ENCODE data around the gene TMEM151A.
A peak's percentile ranks its signal among the peaks of the same experiment; 100 is the strongest.

The TMEM151A gene

DNA sequence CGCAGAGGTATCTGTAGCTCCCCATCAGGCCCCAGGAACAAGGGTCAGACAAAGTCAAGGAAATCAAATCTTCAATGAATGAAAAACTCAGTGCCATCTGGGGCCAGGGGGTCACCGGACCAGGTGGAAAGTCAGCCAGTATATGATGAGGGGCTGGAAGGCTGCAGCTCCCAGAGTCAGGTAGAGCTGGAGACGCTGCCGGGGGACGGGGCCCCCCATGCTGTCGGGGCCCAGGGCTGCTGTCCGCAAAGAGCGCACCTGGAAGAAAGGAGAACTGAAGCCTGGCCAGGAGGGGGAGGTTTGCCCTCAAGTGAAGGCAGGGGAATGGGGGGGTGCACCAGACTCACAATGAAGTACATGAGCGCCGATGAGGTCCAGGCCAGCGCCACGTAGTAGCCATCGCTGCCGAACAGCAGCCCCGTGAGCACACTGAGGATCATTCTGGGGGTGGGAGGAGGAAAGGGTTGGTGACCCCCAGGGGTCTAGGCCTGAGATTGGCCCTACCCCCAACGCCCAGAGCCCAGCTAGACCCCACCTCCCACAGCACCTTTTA lies 7.1 kb upstream of the TMEM151A start:
- no peak for DNase-seq

DNA sequence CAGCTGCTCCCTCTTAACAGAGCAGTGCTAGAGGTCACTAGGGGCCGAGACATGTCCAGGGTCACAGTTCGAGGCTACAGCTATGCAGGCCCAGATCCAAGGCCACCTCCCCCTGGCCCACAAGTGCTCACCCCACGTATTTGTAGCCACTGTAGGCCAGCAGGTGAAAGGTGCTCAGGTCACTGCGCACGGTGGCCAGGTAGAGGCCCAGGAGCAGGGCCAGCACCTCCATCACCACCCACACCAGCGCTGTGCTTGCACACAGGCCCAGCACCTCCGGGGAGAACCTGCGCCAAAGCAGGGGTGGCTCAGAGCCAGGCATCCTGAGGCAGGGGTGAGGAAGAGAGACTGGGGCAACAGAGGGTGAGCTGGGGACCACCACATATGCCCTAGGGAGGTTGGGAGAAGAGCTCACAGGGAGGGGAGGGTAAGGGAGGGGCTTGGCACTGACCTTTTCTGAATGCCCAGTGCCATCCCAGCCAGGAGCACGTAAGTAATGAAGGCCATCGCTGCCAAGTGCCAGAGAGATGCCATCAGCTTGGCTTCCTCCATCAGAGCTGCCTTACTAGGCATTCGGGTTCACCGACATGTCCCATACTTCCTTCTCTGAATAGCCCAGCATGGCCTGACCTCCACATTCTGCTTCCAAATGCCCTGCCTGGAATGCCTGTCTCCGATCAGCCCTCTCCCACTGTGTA lies 6.3 kb upstream of the TMEM151A start:
- no peak for DNase-seq

DNA sequence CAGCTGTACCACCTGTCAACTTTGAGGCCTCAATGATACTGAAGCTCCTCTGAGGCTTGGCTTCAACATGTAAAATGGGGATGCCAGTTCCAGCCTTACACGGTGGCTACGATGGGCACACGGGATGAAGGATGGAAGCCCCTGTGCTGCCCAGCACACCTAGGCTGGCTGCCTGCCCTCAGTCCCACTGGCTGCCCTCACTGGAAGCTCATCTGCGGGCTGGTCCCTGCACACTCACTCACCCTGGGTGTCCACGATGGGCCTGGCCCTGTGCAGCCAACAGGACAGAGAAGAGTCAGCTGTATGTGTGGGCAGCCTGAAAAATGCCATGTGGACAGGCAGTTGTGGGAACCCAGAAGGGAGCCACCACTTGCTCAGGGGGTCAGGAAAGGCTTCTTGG lies 5.0 kb upstream of the TMEM151A start:
- DNase-seq: no peak

DNA sequence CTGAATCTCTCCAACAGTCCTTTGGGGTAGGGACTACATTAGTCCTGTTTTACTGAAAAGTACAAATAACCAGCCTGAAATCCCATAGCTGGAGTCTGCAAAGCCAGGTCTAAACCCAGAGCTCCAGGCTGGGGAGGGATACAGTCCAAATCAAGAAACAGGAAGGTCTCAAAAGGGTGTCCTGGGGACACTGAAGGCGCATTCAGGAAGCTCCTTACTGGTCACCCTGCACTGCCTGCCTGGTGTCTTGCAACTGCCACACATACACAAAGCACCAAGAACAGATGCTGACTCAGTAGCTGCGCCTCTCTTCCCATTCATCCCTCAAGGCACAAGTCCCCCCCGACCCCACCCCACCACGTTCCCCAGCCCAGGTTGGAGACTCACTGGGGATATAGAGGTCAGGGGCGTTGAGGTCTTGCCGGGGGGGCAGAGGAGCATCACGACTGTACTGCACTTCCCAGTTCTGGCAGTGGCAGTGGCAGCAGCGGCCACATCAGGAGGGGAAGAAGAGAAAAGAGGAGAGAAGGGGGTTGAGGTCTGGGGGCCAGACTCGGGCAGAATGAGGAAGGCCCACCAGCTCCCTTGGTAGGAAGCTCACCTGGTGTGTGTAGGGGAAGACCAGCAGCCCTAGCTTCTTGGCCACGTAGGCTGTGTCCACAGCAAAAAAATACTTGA lies 4.3 kb upstream of the TMEM151A start:
- no peak for DNase-seq

DNA sequence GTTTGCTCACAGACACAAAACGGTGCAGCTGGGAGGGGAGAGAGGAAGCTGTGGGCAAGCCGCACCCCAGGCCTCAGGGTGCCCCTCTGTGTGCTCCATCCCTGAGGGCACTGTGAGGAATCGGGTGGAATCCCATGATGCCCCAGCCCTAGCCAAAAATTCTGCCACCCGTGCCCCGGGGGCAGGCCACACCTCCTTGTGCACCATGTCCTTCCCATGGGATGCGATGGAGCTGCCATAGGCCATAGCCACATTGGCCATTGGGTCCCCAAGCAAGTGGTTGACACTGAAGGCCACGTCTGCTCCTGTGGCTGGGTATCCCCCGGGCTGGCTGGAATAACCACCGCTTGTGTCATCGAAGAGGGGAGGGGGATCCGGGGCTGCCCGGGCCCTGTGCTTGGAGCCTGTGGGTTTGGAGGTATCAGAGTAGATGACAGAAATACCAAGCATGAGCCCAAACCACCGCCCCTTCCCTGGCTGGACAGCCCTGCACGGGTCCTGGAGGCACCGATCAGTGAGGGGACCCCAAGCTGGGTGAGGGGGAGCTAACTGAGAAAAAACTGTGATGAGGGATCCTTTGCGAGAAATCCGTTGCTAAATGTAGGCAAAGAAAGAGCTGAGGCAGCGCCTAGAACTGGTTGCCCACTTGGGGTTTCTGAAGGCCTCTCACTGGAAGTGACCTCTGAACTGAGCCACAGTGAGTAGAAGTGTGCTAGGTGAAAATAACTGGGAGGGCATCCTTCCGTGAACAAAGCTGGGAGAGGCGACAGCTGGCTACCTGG lies 3.6 kb upstream of the TMEM151A start:
- DNase-seq: no peak

DNA sequence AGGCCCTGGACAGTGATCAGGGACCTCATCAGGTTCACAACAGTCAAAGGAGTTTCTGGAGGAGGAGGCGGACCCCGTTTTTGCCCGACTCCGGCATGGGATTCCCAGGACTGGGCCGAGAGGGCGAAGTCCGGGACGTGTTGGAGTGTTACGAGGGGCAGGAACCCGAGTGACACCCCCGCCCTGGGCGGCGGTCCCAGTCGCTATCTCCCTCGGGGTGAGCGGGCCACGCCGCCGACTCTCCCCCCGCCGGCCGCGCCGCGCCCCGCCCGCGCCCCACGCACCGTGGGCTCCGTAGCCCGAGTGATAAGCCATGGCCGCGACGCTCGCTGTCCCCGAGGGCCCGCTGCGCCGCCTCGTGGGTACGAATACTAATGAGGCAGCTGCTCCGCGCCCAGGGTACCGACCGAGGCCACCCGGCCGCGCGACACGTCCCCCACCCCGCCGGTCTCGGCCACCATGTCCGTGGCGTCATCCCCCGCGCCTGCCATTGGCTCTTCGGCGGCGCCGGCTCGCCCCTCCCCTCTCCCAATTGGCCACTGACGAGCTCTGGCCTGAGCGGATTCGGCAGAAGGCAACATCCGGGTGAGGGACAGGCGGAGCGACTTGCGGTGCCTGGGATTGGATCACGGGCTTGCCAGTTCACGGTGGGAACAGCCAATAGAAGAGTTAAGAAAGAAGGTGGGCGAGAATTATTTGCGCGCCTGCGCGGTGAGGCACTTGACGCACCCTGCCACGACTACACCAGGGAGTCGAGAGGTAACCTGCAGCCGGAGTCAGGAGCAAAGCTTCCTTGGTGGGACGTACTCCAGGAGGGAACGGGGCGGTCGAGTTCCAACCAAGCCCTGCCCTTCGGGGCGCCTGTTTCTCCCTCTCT lies 2.8 kb upstream of the TMEM151A start, which contains the start of gene YIF1A:
TSS of gene YIF1A (minus strand) at position 473 of the 877 bp plus-strand sequence. CDS start at position 315, 158 bp downstream.
- peak; percentile 97 for DNase-seq

DNA sequence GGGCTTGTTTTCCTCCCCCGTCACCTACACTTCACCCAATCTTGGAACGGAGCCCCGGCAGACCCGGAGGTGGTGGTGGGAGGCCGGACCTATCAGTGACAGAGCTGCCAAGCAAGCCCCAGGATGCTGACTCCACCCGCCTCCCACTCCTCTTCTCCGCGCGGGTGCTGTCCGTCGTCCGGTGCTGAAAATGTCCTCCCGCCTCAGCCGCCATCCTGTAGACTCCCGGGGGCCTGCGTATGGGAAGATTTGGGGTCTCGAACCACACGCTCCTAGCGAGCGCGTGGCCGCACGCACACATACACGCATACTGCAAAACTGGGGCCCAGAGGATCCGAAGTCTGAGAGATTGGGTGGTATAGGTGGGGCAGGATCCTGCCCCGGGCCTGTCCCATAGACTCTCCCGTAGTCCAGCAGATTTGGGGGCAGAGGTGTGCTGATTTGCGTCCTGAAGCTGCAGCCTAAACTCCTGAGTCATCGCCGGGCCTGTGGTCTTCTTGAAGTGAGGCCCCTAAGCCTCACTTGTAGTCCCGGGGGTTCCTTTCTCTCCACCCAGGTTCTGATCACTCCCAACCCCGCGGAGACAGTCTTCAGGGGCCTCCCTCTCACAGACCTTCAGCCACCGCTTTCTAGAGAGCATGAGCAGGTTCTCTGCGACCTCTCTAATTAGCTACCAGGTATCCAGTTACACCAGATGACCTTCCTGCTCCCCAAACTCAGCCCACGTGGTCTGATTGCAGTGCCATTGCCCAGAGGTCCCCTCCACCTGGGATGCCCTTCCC lies 2.0 kb upstream of the TMEM151A start:
- DNase-seq: no peak

DNA sequence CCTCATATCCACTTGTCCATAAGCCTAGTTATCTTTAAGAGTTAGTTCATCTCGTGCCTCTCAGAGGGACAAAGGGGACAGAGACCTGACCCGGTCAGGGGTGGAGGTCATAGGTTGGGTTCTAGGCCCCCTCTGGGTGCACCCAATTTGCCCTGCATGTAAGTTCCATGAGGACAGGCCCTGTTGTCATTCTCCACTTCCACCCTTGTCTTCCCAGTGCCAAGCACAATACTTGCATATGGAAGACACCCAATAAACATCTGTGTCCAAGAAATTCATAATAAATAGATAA lies 1.4 kb upstream of the TMEM151A start:
- no peak for DNase-seq

DNA sequence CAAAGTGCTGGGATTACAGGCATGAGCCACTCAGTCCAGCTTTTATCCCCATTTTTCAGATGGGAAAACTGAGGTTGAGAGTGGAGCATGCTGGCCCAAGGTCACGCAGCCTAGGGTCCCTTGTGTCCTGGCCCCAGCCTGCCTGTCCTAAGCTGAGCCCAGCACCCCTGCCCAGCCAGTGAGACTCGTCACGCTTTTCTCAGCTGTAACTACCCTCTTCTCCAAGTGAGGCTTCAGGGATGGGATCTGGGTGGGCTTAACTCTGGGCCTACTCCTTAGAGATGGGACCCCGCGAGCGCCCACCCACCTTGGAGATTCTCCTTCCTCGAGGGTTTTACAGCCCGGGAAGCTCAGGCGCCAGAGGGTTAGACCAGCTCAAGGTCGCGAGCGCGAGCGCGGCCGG lies 390 bp upstream of the TMEM151A start:
- no peak for DNase-seq

DNA sequence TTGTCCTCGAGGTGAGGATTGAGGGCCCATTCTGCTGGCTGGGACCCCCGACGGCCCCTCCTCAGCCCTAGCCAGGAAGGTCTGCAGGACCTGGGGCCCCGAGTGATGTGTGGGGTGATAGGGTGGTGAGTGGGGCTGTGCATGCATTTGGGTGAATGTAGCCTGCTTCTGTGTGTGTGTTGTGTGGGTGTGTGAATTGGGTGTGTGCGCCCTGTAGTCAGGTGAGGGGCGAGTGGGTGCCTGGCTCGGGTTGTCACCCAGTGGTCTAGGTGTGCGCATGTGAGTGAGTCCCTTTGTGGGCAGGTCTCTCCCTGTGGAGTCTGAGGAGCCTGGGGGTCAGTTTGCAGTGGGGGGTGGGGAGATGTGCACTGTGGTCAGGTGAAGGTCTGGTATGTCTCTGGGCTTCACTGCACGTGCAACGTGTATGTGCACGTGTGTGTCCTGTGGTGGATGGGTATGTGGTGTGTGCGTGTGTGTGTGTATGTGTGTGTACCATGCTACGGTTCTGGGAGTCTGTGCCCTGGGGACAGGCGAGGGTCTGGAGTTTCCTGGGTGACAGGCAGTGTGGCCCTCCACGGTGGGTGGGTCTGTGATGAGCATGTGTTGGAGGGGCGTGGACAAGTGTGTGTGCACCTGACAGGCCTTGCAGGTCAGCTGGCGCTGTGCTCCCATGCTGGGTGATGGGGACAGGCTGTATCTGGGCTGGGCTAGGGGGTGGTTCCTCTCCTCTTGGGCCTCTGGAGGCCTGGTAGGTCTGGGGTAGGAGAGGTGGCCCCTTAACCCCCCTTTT lies 1.0 kb downstream of the TMEM151A start:
- no peak for DNase-seq

DNA sequence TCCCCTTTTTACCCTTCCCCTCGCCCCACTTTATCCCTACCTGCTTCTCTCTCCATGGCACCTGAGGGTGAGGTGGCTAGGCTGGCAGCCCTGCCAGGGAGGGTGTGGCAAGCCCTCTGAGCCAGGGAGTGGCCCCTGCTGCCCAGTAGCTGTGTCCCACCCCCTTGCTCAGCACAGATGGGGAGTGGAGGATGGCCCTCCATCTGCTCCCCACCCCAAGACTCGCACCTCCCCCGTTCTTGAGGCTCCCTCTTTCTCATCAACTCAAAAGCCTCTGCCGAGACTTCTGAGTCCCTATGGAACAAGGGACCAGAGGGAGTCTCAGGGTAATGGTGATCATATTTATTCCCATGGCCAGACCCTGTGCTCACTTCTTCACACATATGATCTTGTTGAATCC lies 1.7 kb downstream of the TMEM151A start:
- DNase-seq: no peak

DNA sequence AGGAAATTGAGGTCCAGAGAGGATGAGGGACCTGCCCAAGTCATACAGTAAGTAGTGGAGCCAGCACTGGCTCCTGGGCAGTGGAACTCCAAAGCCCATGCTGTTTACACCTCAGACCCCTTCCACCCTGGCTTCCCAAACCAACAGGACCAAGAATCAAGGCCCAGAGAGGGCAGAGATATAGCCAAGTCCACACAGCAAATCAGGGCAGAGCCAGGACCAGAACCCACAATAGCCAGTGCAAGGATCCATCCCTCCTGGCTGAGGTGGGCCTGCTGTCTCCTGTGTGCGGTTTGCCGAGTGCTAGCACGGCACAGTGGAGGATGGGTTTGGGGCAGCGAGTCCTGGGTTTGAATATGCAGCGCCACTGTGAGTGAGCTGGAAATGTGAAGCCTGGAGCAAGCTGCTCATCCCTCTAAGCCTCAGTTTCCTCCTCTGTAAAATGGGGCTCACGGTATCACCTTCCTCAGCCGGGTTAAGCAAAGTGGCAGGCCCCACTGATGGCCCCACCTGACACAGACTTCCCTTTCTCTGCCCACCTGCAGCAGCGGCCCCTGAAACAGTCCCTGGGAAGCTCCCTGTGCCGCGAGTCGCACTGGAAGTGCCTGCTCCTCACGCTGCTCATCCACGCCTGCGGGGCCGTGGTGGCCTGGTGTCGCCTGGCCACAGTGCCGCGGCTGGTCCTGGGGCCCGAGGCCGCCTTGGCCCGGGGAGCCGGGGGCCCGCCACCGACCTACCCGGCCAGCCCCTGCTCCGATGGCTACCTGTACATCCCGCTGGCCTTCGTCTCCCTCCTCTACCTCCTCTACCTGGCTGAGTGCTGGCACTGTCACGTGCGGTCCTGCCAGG lies 2.3 kb downstream of the TMEM151A start:
- DNase-seq: no peak

DNA sequence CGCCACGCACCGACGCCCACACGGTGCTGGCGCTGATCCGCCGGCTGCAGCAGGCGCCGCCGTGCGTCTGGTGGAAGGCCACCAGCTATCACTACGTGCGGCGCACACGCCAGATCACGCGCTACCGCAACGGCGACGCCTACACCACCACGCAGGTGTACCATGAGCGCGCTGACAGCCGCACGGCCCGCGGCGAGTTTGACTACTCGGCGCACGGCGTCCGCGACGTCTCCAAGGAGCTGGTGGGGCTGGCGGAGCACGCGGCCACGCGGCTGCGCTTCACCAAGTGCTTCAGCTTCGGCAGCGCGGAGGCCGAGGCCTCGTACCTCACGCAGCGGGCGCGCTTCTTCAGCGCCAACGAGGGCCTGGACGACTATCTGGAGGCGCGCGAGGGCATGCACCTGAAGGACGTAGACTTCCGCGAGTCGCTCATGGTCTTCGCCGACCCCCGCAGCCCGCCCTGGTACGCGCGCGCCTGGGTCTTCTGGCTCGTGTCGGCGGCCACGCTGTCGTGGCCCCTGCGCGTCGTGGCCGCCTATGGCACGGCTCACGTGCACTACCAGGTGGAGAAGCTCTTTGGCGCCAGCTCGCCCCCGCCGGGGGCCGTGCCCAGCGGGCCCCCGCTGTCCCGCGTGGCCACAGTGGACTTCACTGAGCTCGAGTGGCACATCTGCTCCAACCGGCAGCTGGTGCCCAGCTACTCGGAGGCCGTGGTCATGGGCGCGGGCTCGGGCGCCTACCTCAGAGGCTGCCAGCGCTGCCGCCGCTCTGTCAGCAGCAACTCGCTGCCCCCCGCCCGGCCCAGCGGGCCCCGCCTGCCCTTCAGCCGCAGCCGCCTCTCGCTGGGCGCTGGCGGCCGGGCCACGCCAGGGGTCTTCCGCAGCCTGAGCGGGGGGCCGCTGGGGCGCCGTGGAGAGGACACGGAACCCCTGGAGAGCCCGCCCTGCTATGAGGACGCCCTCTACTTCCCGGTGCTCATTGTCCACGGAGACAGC lies 3.2 kb downstream of the TMEM151A start:
- DNase-seq: no peak

DNA sequence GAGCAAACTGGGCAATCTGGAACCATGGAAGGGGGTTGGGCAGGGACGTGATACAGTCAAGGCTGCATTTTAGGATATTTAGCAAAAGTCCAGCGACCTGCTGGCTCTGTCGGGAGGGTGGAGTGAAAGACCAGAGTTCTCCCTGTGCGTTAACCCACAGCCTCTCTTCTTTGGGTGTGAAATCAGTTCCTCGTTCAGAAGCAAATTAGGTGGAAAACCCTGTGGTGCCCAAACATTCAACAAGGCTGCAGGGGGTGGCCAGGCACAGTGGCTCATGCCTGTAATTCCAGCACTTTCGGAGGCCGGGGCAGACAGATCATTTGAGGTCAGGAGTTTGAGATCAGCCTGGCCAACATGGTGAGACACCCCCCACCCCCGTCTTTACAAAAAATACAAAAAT lies 5.9 kb downstream of the TMEM151A start:
- DNase-seq: no peak

DNA sequence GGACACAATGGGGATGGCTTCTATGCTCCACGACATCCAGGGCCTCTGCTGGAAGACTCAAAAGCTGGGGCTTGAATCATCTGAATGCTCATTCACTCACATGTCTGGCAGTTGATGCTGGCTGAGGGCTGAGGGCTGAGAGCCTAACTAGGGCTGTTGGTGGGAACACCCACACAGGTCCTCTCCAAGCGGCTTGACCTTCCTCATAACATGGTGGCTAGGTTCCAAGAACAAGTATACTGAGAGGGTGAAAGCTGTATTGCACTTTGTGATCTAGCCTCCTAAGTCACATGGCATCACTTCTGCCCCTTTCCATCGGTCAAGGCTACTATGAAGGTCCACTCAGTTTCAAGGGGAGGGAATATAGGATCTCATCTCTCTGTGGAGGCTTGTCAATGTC lies 7.5 kb downstream of the TMEM151A start:
- no peak for DNase-seq

DNA sequence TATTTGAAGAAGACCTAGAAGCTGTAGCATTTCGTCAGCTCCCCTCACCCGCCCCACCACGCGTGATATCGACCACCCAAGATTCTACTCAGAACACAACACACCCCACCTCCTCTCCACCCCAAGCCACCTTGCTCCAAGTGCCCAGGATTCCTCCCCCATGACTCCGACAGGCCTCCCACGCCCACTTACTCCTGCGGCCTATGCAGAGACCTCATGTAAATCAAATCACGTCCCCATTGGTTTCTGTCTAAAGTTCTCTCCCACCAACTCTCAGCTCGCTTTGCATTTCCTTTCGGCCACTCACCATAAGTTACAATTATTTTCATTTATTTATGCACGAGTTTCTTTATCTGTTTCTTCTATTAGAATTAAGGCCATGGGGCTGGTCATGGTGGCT lies 11.0 kb downstream of the TMEM151A start:
- no peak for DNase-seq

DNA sequence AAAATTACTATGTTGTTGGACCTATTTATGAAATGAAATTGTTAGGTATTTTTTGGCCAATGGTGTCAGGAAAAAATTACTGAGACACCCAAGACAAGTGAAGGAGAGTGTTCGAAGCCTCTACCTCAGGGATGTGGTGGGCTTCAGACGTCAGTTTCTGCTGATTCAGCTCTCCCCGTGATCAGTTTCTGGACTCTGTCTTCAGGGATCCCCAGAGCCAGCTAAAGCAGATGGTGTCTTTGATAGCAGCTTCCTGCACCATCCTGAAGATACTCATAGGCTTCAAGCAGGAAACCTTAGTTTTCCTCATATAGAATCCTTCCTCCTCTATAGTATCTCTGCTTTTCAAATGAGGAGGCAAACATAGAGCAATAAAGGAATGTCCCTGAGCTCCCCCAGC lies 17.8 kb downstream of the TMEM151A start:
- DNase-seq: no peak

DNA sequence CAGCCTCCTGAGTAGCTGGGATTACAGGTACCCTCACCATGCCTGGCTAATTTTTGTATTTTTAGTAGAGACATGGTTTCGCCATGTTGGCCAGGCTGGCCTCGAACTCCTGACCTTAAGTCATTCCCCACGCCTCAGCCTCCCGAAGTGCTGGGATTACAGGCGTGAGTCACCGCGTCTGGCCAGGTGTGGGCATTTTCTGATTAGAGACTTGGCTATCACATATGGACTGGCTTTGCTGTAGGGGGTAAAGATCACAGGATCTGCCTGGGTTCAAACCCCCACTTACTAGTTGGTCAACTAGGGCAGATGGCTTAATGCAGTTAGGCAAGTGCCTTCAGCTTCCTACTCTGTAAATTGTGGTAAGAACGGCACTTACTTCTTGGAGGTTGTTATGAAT lies 18.6 kb downstream of the TMEM151A start:
- DNase-seq: no peak
